ENCODE data around the gene HIBADH.

The HIBADH gene

GRCh38 chr7:27693794-27694193 is 31.1 kb upstream of the HIBADH start:
- H3K4me3 Mint-ChIP-seq: no peak overlapping the region
- no peaks in the 10 kb centered on the region for H3K9me3 Mint-ChIP-seq
- no peak overlapping the region for H3K27ac Mint-ChIP-seq
- no peaks in the 10 kb centered on the region for H3K27me3 Mint-ChIP-seq (ENCODE audit: low read depth)
- no peaks in the 10 kb centered on the region for H3K36me3 Mint-ChIP-seq (ENCODE audit: low read depth)
- no peaks in the 10 kb centered on the region for H3K4me1 Mint-ChIP-seq
- no peak for TF ChIP-seq CTCF (IDR thresholded peaks at IDR 0.05; ENCODE audit: unreplicated experiment in 3 of 3)

GRCh38 chr7:27690649-27691048 is 28.0 kb upstream of the HIBADH start:
- no peak for TF ChIP-seq CTCF (IDR thresholded peaks at IDR 0.05; ENCODE audit: unreplicated experiment in 3 of 3)
- Mint-ChIP-seq H3K4me3 (no peak overlapping the region), H3K27me3 (ENCODE audit: low read depth) (no peaks in the 10 kb centered on the region), H3K9me3 (peaks cover 15% of the 10 kb centered on the region), H3K36me3 (ENCODE audit: low read depth) (peaks cover 5% of the 10 kb centered on the region), H3K27ac (no peak overlapping the region), H3K4me1 (no peaks in the 10 kb centered on the region)

- H3K9me3 Mint-ChIP-seq: peaks cover 15% of the 10 kb centered on the region
Measured at GRCh38 chr7:27689591-27690164, 27.0 kb upstream of the HIBADH start.

GRCh38 chr7:27689150-27689549 is 26.5 kb upstream of the HIBADH start:
- no peak for TF ChIP-seq CTCF (IDR thresholded peaks at IDR 0.05; ENCODE audit: unreplicated experiment in 3 of 3)

More at GRCh38 chr7:27689591-27690164, 27.0 kb upstream of the HIBADH start:
- Mint-ChIP-seq H3K27ac (no peak overlapping the region), H3K4me1 (no peaks in the 10 kb centered on the region), H3K4me3 (no peak overlapping the region), H3K36me3 (ENCODE audit: low read depth) (peaks cover 5% of the 10 kb centered on the region), H3K27me3 (ENCODE audit: low read depth) (no peaks in the 10 kb centered on the region)
- no peak for TF ChIP-seq CTCF (IDR thresholded peaks at IDR 0.05; ENCODE audit: unreplicated experiment in 3 of 3)

GRCh38 chr7:27688646-27689045 is 26.0 kb upstream of the HIBADH start:
- no peak for TF ChIP-seq CTCF (IDR thresholded peaks at IDR 0.05; ENCODE audit: unreplicated experiment in 3 of 3)
- Mint-ChIP-seq H3K36me3 (ENCODE audit: low read depth) (peaks cover 5% of the 10 kb centered on the region), H3K4me1 (no peaks in the 10 kb centered on the region), H3K9me3 (peaks cover 17% of the 10 kb centered on the region), H3K27ac (no peak overlapping the region), H3K4me3 (no peak overlapping the region), H3K27me3 (ENCODE audit: low read depth) (no peaks in the 10 kb centered on the region)

More at GRCh38 chr7:27689150-27689549, 26.5 kb upstream of the HIBADH start:
- Mint-ChIP-seq H3K4me1 (no peaks in the 10 kb centered on the region), H3K36me3 (ENCODE audit: low read depth) (peaks cover 5% of the 10 kb centered on the region), H3K27ac (no peak overlapping the region), H3K27me3 (ENCODE audit: low read depth) (no peaks in the 10 kb centered on the region), H3K9me3 (peaks cover 17% of the 10 kb centered on the region), H3K4me3 (no peak overlapping the region)

GRCh38 chr7:27688056-27688455 is 25.4 kb upstream of the HIBADH start:
- Mint-ChIP-seq H3K27ac (no peak overlapping the region), H3K4me3 (no peak overlapping the region), H3K9me3 (peaks cover 17% of the 10 kb centered on the region), H3K4me1 (no peaks in the 10 kb centered on the region), H3K27me3 (ENCODE audit: low read depth) (no peaks in the 10 kb centered on the region), H3K36me3 (ENCODE audit: low read depth) (peaks cover 5% of the 10 kb centered on the region)
- TF ChIP-seq CTCF (IDR thresholded peaks at IDR 0.05; ENCODE audit: unreplicated experiment in 3 of 3): no peak
